Kidney (tissue), 14 donors: ENCODE measurements around the gene MRTFA. TPM values are rescaled to one million over a fixed set of nuclear protein-coding genes. Genes with fewer than 3 reads are reported as not detected.

Experiments used
- DNase-seq, 5 donors: peaks; one replicate each; pipeline ENCODE4 v3.0.0-alpha.2; 2013 to 2020
- FAIRE-seq: peaks from 2 replicates; lab custom pipeline; 2012; peaks lifted over from hg19 to GRCh38; lab: Jason Lieb, UNC
- H3K27ac ChIP-seq, 2 donors: one replicate each; pipeline ENCODE4 v1.7.0; 2013; ENCODE audit warnings: low read depth in 2 of 2, low read length in 2 of 2, inconsistent platforms in 1 of 2
- H3K27me3 ChIP-seq: one replicate; pipeline ENCODE4 v1.7.1; 2013; ENCODE audit warnings: low read length, inconsistent platforms; ENCODE audit not compliant: control insufficient read depth, insufficient read depth
- H3K36me3 ChIP-seq, 3 donors: one replicate each; pipeline versions ENCODE4 v1.7.0 to v1.7.1; 2013; ENCODE audit warnings: low read length in 3 of 3, control low read depth in 1 of 3, inconsistent platforms in 1 of 3; ENCODE audit not compliant: insufficient read depth in 3 of 3, control insufficient read depth in 2 of 3
- H3K4me1 ChIP-seq, 3 donors: one replicate each; pipeline versions ENCODE4 v1.7.0 to v1.7.1; 2013; ENCODE audit warnings: low read length in 3 of 3, inconsistent platforms in 1 of 3, low read depth in 1 of 3; ENCODE audit not compliant: control insufficient read depth in 2 of 3, insufficient read depth in 2 of 3
- H3K4me3 ChIP-seq, 3 donors: one replicate each; pipeline versions ENCODE4 v1.7.0 to v1.8.1; 2013; ENCODE audit warnings: low read length in 3 of 3, control low read depth in 1 of 3, inconsistent platforms in 1 of 3
- H3K9ac ChIP-seq, 3 donors: one replicate each; pipeline versions ENCODE4 v1.7.0 to v1.7.1; 2013; ENCODE audit warnings: low read length in 3 of 3, control low read depth in 1 of 3, inconsistent platforms in 1 of 3
- H3K9me3 ChIP-seq, 3 donors: one replicate each; pipeline versions ENCODE4 v1.7.0 to v1.7.1; 2013; ENCODE audit warnings: low read length in 3 of 3, control low read depth in 1 of 3, inconsistent platforms in 1 of 3; ENCODE audit not compliant: control insufficient read depth in 2 of 3, insufficient read depth in 1 of 3
- CTCF ChIP-seq: IDR thresholded peaks from 3 replicates; pipeline ENCODE4 v1.5.1; 2012; ENCODE audit warnings: mild to moderate bottlenecking, moderate library complexity, borderline replicate concordance; ENCODE audit not compliant: insufficient read depth; ENCODE audit errors: extremely low read depth
- intact Hi-C: fragments of 100-400 bp; cut with DNase I; formaldehyde crosslinking; loops from one replicate; pipeline ENCODE4 v1.11.1; 2022
- polyA plus RNA-seq: library from polyadenylated mRNA; stranded (reverse); fragments of 350-450 nt; fragmentation: Illumina TruSeq; extraction: RNeasy Lipid Tissue Mini Kit (QIAGEN cat#74804); gene quantifications from one replicate; pipeline ENCODE4 v1.2.3, GENCODE V29; 2014; ENCODE audit warnings: low read depth, low replicate concordance; ENCODE audit not compliant: insufficient read depth
- total RNA-seq: library from RNA; stranded (reverse); fragmentation: NEBNext Ultra II Directional; extraction: Animal tissue kit (Norgen Biotek cat#: 25700); gene quantifications from one replicate; pipeline ENCODE4 v1.2.1, GENCODE V29; 2021
- donor health status: control.
- donor health status: control.
- donor health status: control.
- donor health status: control.
- donor health status: control.
- donor health status: DM: yes; HTN: yes; CAD: no.
- donor health status: Normal renal cell carcinoma (clear cell type).

Gene MRTFA
- total and polyA plus RNA-seq, 2 donors from 2014 or later, result 12.5 to 59.9 TPM

- H3K4me3 ChIP-seq, result no peak overlapping the region
- H3K9ac ChIP-seq, result no peak overlapping the region
- no peak overlapping the region for H3K27ac ChIP-seq
- intact Hi-C loops, result no loop called here
- no peak for TF ChIP-seq CTCF
- H3K9me3 ChIP-seq, result no peaks in the 10 kb centered on the region
- H3K4me1 ChIP-seq, result no peaks in the 10 kb centered on the region
- H3K36me3 ChIP-seq, result no peaks in the 10 kb centered on the region
- DNase-seq, result no peak
- H3K27me3 ChIP-seq, result no peaks in the 10 kb centered on the region
- FAIRE-seq, result no peak
Observed at GRCh38 chr22:40519948-40520331, 116.6 kb downstream of the MRTFA start.

- H3K9ac ChIP-seq, result no peak overlapping the region
- no peaks in the 10 kb centered on the region for H3K9me3 ChIP-seq
- H3K27me3 ChIP-seq, result no peaks in the 10 kb centered on the region
- no peak for TF ChIP-seq CTCF
- H3K4me3 ChIP-seq, result no peak overlapping the region
- no peaks in the 10 kb centered on the region for H3K4me1 ChIP-seq
- intact Hi-C loops, result no loop called here
- FAIRE-seq (no peak), DNase-seq (no peak)
- H3K27ac ChIP-seq, result peak overlapping the region in 1 of 2 donors; percentile 6
- H3K36me3 ChIP-seq, result no peaks in the 10 kb centered on the region
Observed at GRCh38 chr22:40519284-40519947, 117.1 kb downstream of the MRTFA start.

- Histone ChIP-seq H3K27ac (no peak overlapping the region), H3K9ac (no peak overlapping the region), H3K36me3 (no peaks in the 10 kb centered on the region), H3K9me3 (no peaks in the 10 kb centered on the region), H3K4me1 (no peaks in the 10 kb centered on the region), H3K4me3 (no peak overlapping the region), H3K27me3 (no peaks in the 10 kb centered on the region)
- FAIRE-seq (no peak), DNase-seq (no peak)
- intact Hi-C loops, result no loop called here
- no peak for TF ChIP-seq CTCF
Observed at GRCh38 chr22:40518840-40519239, 117.7 kb downstream of the MRTFA start.

GRCh38 chr22:40517631-40518030 is 118.9 kb downstream of the MRTFA start:
- Histone ChIP-seq H3K4me1 (no peaks in the 10 kb centered on the region), H3K27ac (no peak overlapping the region), H3K36me3 (no peaks in the 10 kb centered on the region), H3K9me3 (no peaks in the 10 kb centered on the region), H3K4me3 (no peak overlapping the region), H3K27me3 (no peaks in the 10 kb centered on the region), H3K9ac (no peak overlapping the region)
- intact Hi-C loops, result no loop called here
- no peak for FAIRE-seq
- TF ChIP-seq CTCF, result no peak
- no peak for DNase-seq
